Measurements from ENCODE around the gene TENM3. TPM values are rescaled to one million over a fixed set of nuclear protein-coding genes. Genes with fewer than 3 reads are reported as not detected.
"Not testable (repeated sequence)": the region's sequence is repeated elsewhere in the genome, so short reads cannot be mapped to it uniquely, and the experiment has no call there.

Gene TENM3
- polyA plus RNA-seq (ENCODE audit: insufficient read length in 4 of 4): 10 to 100 TPM; 14.4 to 17.3 (median 15.4) TPM

GRCh38 chr4:182243204-182243603 is at the start of gene TENM3:
Gene TENM3 (plus strand): TSS chr4:182243402. CDS start chr4:182324021, 80,619 bp downstream.
- not testable (repeated sequence) for DNase-seq (ENCODE audit: low read depth in 4 of 4, low spot score in 2 of 4)

- no peak for DNase-seq (ENCODE audit: low read depth in 4 of 4, low spot score in 2 of 4)
These were observed 48.9 kb upstream of the TENM3 start for GRCh38 chr4:182194091-182194824.

GRCh38 chr4:182197611-182198010 is 45.6 kb upstream of the TENM3 start:
- DNase-seq (ENCODE audit: low read depth in 4 of 4, low spot score in 2 of 4): no peak

GRCh38 chr4:182201871-182202270 is 41.3 kb upstream of the TENM3 start:
- no peak for DNase-seq (ENCODE audit: low read depth in 4 of 4, low spot score in 2 of 4)

GRCh38 chr4:182202650-182203049 is 40.6 kb upstream of the TENM3 start:
- no peak for DNase-seq (ENCODE audit: low read depth in 4 of 4, low spot score in 2 of 4)

- no peak for DNase-seq (ENCODE audit: low read depth in 4 of 4, low spot score in 2 of 4)
These were observed 39.3 kb upstream of the TENM3 start for GRCh38 chr4:182203872-182204411.

- DNase-seq (ENCODE audit: low read depth in 4 of 4, low spot score in 2 of 4): no peak
These were observed 37.9 kb upstream of the TENM3 start for GRCh38 chr4:182205306-182205705.

- DNase-seq (ENCODE audit: low read depth in 4 of 4, low spot score in 2 of 4): no peak
These were observed 36.9 kb upstream of the TENM3 start for GRCh38 chr4:182206266-182206665.

- no peak for DNase-seq (ENCODE audit: low read depth in 4 of 4, low spot score in 2 of 4)
These were observed 36.3 kb upstream of the TENM3 start for GRCh38 chr4:182206916-182207315.

GRCh38 chr4:182207830-182208396 is 35.3 kb upstream of the TENM3 start:
- DNase-seq (ENCODE audit: low read depth in 4 of 4, low spot score in 2 of 4): no peak

GRCh38 chr4:182208526-182209050 is 34.6 kb upstream of the TENM3 start:
- DNase-seq (ENCODE audit: low read depth in 4 of 4, low spot score in 2 of 4): no peak

- no peak for DNase-seq (ENCODE audit: low read depth in 4 of 4, low spot score in 2 of 4)
These were observed 30.9 kb upstream of the TENM3 start for GRCh38 chr4:182212211-182212761.

- no peak for DNase-seq (ENCODE audit: low read depth in 4 of 4, low spot score in 2 of 4)
These were observed 30.2 kb upstream of the TENM3 start for GRCh38 chr4:182213004-182213403.

- no peak for DNase-seq (ENCODE audit: low read depth in 4 of 4, low spot score in 2 of 4)
These were observed 28.1 kb upstream of the TENM3 start for GRCh38 chr4:182215148-182215547.

GRCh38 chr4:182216005-182216404 is 27.2 kb upstream of the TENM3 start:
- no peak for DNase-seq (ENCODE audit: low read depth in 4 of 4, low spot score in 2 of 4)

- DNase-seq (ENCODE audit: low read depth in 4 of 4, low spot score in 2 of 4): no peak
These were observed 23.7 kb upstream of the TENM3 start for GRCh38 chr4:182219411-182220056.

- no peak for DNase-seq (ENCODE audit: low read depth in 4 of 4, low spot score in 2 of 4)
These were observed 21.2 kb upstream of the TENM3 start for GRCh38 chr4:182221987-182222386.

GRCh38 chr4:182222766-182223165 is 20.4 kb upstream of the TENM3 start:
- no peak for DNase-seq (ENCODE audit: low read depth in 4 of 4, low spot score in 2 of 4)

GRCh38 chr4:182223708-182224107 is 19.5 kb upstream of the TENM3 start:
- no peak for DNase-seq (ENCODE audit: low read depth in 4 of 4, low spot score in 2 of 4)

- DNase-seq (ENCODE audit: low read depth in 4 of 4, low spot score in 2 of 4): no peak
These were observed 18.9 kb upstream of the TENM3 start for GRCh38 chr4:182224192-182224850.
